Karpas-422 (cell line): ENCODE measurements around the gene SLC5A7. TPM values are rescaled to one million over a fixed set of nuclear protein-coding genes. Genes with fewer than 3 reads are reported as not detected.

Experiments used
- DNase-seq: peaks from one replicate; pipeline ENCODE4 v3.0.0-alpha.2; 2015
- H2AFZ ChIP-seq: fragments of 200-600 bp; sonication (generic); 2 replicates; pipeline ENCODE4 v1.6.1; 2014; ENCODE audit warnings: antibody characterized with exemption, low read length, mixed read lengths
- H3K27ac ChIP-seq: fragments of 200-600 bp; sonication (generic); 2 replicates; pipeline ENCODE4 v1.5.1; 2014; ENCODE audit warnings: mild to moderate bottlenecking, low read length, moderate library complexity
- H3K27me3 ChIP-seq: fragments of 200-600 bp; sonication (generic); 2 replicates; pipeline ENCODE4 v1.6.1; 2014; ENCODE audit warnings: low read length, mixed read lengths
- H3K36me3 ChIP-seq: fragments of 200-600 bp; sonication (generic); 2 replicates; pipeline ENCODE4 v1.6.1; 2014; ENCODE audit warnings: low read length, mixed read lengths; ENCODE audit not compliant: insufficient read depth
- H3K4me1 ChIP-seq: fragments of 200-600 bp; sonication (generic); 2 replicates; pipeline ENCODE4 v1.6.1; 2014; ENCODE audit warnings: mild to moderate bottlenecking, low read length, mixed read lengths
- H3K4me2 ChIP-seq: fragments of 200-600 bp; sonication (generic); 2 replicates; pipeline ENCODE4 v1.6.1; 2014; ENCODE audit warnings: low read length, low read depth, mild to moderate bottlenecking; ENCODE audit not compliant: poor library complexity, severe bottlenecking
- H3K4me3 ChIP-seq: fragments of 200-600 bp; sonication (generic); 2 replicates; pipeline ENCODE4 v1.5.1; 2014; ENCODE audit warnings: mild to moderate bottlenecking, antibody characterized with exemption, low read length, mixed read lengths
- H3K79me2 ChIP-seq: fragments of 200-600 bp; sonication (generic); 2 replicates; pipeline ENCODE4 v1.6.1; 2014; ENCODE audit warnings: mild to moderate bottlenecking, low read length, mixed read lengths
- H3K9ac ChIP-seq: fragments of 200-600 bp; sonication (generic); 2 replicates; pipeline ENCODE4 v1.6.0; 2014; ENCODE audit warnings: low read length
- H3K9me2 ChIP-seq: fragments of 200-600 bp; sonication (generic), shearing (Covaris generic); replicated peaks from 2 replicates; pipeline ENCODE4 v1.6.0; 2014; ENCODE audit warnings: mild to moderate bottlenecking, low read length, moderate library complexity; ENCODE audit not compliant: insufficient read depth
- H3K9me3 ChIP-seq: fragments of 300-700, 200-600 bp; sonication (generic); 2 replicates; pipeline ENCODE4 v1.6.1; 2014; ENCODE audit warnings: low read length, mixed read lengths
- H4K20me1 ChIP-seq: fragments of 200-600 bp; sonication (generic); 2 replicates; pipeline ENCODE4 v1.6.1; 2014; ENCODE audit warnings: mild to moderate bottlenecking, antibody characterized with exemption, low read length, low read depth; ENCODE audit not compliant: insufficient read depth
- total RNA-seq: library from RNA; depleted of rRNA; stranded (reverse); fragments of >200 nt; shearing (Covaris generic); gene quantifications from 2 replicates; pipeline ENCODE4 v1.2.3, GENCODE V29; 2014; ENCODE audit warnings: low replicate concordance

SLC5A7 gene
- total RNA-seq, 1 experiment from 2014 or later, result not detected

DNA sequence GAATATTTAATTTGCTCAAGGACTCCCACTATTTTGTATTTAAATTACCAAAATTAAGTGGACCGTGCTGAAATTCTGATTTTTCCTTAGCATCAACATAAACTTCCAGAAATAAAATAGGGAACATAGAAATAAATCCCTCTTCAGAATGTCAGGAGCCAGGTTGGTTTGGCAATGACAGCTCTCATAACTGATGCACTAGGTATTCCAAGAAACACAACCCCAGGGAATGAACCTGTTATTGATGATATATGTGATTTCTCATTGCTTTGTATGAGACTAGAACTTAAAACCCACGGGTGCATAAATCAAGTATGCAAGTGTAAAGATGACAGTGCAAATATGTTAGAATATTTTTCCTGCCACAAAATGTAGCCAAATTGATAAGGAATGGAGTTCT is 12.8 kb downstream of the SLC5A7 start:
- DNase-seq, result no peak
- Histone ChIP-seq H3K9me3 (no peaks in the 10 kb centered on the region), H3K79me2 (no peaks in the 10 kb centered on the region), H3K36me3 (no peaks in the 10 kb centered on the region), H4K20me1 (no peaks in the 10 kb centered on the region), H3K4me3 (no peak overlapping the region), H3K9me2 (no peaks in the 10 kb centered on the region), H2AFZ (no peak overlapping the region), H3K4me1 (no peaks in the 10 kb centered on the region), H3K27ac (no peak overlapping the region), H3K4me2 (no peak overlapping the region), H3K27me3 (no peaks in the 10 kb centered on the region), H3K9ac (no peak overlapping the region)

DNA sequence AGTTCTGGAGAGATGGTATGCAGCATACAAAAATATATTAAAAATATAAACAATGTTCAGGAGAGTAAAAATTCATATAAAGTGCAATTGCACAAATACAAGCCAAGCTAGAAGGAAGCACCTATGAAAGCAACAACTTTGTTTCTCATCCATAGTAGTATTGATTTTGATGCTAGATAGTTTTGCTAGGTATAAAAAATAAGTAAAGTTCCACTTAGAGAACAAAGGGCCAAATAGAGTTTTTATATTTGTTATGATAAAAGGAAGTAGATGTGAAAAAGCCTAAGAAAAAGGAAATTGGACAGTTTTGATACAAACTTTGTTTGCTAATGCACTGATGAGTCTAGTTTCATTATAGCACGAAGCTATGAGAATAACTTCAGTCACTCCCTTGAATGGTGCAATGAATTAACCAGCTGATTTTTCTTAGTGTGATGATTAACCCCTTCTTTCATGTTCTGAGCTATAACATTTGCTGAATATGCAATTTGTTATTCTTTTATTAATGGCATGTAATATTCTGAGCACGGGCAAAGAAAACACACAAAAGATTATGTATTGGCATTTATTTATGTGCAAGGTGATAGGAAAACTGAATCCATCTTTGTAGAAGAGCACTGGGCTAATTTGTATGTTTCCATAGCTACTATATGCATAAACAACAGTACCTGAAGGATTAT is 24.7 kb downstream of the SLC5A7 start:
- Histone ChIP-seq H2AFZ (no peak overlapping the region), H3K79me2 (no peaks in the 10 kb centered on the region), H3K36me3 (no peaks in the 10 kb centered on the region), H4K20me1 (no peaks in the 10 kb centered on the region), H3K27me3 (no peaks in the 10 kb centered on the region), H3K9ac (no peak overlapping the region), H3K9me2 (0 out of 2 replicates have a peak, but pooled peaks cover 3% of the 10 kb centered on the region), H3K9me3 (no peaks in the 10 kb centered on the region), H3K4me1 (no peaks in the 10 kb centered on the region), H3K4me2 (no peak overlapping the region), H3K27ac (no peak overlapping the region), H3K4me3 (no peak overlapping the region)
- no peak for DNase-seq

DNA sequence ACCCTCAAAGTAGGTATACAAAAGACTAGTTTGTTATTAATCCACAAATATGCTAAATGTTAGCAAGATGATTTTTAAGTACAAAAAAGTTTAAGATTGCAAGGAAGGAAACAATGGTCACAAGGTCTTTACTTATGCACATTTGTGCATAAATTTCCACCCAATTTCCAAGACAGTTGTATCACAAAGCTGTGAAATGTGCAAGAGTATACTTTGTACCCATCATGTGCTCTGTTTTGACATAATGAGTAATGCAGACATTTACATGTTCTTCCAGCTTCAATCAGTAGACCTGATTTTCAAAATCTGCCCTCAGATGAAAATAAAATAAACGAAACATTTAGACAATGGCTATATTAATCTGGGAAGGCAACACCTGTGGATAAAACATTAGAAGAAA is 27.0 kb downstream of the SLC5A7 start:
- no peaks in the 10 kb centered on the region for H3K4me1 ChIP-seq
- no peak for DNase-seq

DNA sequence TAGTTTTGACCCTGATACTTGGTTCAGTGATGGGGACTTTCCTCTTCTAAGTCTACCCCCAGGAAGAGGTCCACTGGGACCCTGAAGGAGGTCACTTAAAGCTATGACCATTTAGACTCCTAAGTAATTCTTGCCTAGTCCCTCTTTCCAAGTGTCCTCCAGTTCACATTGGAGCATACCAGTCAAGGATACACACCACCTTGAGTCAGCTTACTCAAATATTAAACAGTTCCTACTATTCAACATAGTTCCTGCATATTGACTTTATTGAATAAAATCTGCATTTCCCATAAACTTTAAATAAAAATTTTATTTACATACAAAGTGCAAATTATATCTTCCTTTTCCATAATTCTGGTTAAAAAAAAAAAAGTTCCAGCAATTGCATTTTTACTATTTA is 36.3 kb downstream of the SLC5A7 start:
- H3K9ac ChIP-seq, result no peak overlapping the region
- no peaks in the 10 kb centered on the region for H3K27me3 ChIP-seq
- H3K9me3 ChIP-seq, result no peaks in the 10 kb centered on the region

More for the DNA sequence above, 27.0 kb downstream of the SLC5A7 start:
- no peaks in the 10 kb centered on the region for H3K36me3 ChIP-seq
- no peaks in the 10 kb centered on the region for H3K9me3 ChIP-seq
- H3K9me2 ChIP-seq, result 0 out of 2 replicates have a peak, but pooled peaks cover 3% of the 10 kb centered on the region
- H3K27ac ChIP-seq, result no peak overlapping the region
- no peak overlapping the region for H3K4me2 ChIP-seq
- no peaks in the 10 kb centered on the region for H3K79me2 ChIP-seq
- no peak overlapping the region for H3K4me3 ChIP-seq
- H3K27me3 ChIP-seq, result no peaks in the 10 kb centered on the region
- no peaks in the 10 kb centered on the region for H4K20me1 ChIP-seq
- no peak overlapping the region for H2AFZ ChIP-seq
- H3K9ac ChIP-seq, result no peak overlapping the region

DNA sequence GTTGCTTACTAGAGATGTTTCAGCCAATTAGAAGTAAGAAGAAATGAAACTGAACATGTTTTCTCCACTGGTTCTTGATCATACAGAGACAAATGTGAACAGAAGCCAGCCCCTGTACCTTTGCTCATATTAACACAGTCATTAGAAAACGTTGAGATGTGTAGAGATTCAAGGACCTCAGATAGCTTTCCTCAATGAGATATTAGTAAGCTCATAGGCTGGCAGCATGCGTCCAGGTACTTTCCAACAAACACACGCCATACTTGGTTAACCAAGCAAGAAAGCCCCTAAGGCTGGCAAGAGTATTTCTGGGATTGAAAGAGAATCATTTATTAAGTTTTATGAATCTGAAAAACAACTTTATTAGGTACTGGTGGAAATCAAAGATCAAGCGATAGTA is 37.5 kb downstream of the SLC5A7 start:
- no peaks in the 10 kb centered on the region for H4K20me1 ChIP-seq
- H3K36me3 ChIP-seq, result no peaks in the 10 kb centered on the region
- H3K27me3 ChIP-seq, result no peaks in the 10 kb centered on the region
- no peak overlapping the region for H3K9ac ChIP-seq
- H3K4me1 ChIP-seq, result no peaks in the 10 kb centered on the region
- no peak overlapping the region for H3K4me2 ChIP-seq
- no peaks in the 10 kb centered on the region for H3K9me3 ChIP-seq
- no peaks in the 10 kb centered on the region for H3K9me2 ChIP-seq
- H2AFZ ChIP-seq, result no peak overlapping the region
- no peak for DNase-seq
- H3K4me3 ChIP-seq, result no peak overlapping the region
- no peaks in the 10 kb centered on the region for H3K79me2 ChIP-seq
- no peak overlapping the region for H3K27ac ChIP-seq

More for the DNA sequence above, 36.3 kb downstream of the SLC5A7 start:
- no peak for DNase-seq
- no peak overlapping the region for H3K4me3 ChIP-seq
- H3K27ac ChIP-seq, result no peak overlapping the region
- no peaks in the 10 kb centered on the region for H4K20me1 ChIP-seq
- H2AFZ ChIP-seq, result no peak overlapping the region
- no peaks in the 10 kb centered on the region for H3K79me2 ChIP-seq
- H3K4me1 ChIP-seq, result no peaks in the 10 kb centered on the region
- no peak overlapping the region for H3K4me2 ChIP-seq
- no peaks in the 10 kb centered on the region for H3K36me3 ChIP-seq
- no peaks in the 10 kb centered on the region for H3K9me2 ChIP-seq

DNA sequence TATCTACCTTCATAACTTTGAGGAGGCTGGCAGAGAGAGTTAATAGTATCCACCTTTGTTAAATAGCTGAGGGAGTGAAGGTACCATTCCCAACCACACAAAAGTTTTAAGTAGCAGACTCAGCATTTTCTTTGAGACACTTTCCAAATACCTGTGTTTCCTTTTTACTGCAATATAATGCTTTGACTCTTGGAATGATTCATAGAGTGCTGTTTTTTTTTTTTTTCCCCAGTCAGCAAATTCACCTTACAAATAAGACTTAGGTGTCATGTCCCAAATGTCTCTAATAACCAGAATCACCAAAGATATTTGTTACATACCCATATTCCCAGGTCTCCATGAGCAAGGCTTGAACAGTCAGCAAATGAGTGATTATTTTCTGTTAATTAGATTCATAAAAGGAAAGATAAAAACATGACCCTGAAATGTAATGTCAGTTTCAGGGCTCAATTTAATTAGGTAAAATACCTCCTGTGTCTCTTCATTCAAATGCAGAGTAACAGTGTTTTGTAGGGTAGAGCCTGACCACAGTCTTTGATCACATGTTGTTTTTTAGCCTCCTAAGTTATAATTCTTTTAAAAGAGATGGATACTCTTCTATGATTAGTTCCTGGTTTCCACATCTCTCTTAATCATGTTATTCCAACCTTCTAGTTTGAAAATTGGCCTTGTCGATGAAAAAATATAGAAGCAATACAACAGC is 39.9 kb downstream of the SLC5A7 start:
- H3K79me2 ChIP-seq, result no peaks in the 10 kb centered on the region
- no peak overlapping the region for H2AFZ ChIP-seq
- DNase-seq, result no peak

DNA sequence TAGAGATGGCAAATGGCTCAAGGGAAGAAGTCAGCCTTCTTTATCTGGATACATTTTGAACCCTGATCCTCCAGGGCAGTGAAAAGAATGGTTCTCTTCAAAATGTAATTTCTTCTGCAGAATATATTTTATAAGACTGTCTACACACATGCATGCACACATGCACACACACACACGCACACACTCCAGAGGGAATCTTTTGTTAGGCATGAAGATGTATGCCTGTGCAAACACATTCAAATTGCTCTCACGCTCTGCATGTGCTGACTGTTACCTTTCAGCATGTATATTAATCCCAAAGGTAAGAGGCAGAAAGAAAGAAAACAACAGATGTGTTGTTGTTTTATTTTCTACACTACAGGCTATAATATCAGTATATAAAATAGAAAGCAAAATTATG is 43.2 kb downstream of the SLC5A7 start:
- H3K4me3 ChIP-seq, result no peak overlapping the region
- no peaks in the 10 kb centered on the region for H3K9me3 ChIP-seq
- no peaks in the 10 kb centered on the region for H3K4me1 ChIP-seq
- no peaks in the 10 kb centered on the region for H3K27me3 ChIP-seq
- no peaks in the 10 kb centered on the region for H3K36me3 ChIP-seq
- H4K20me1 ChIP-seq, result no peaks in the 10 kb centered on the region
- H3K9ac ChIP-seq, result no peak overlapping the region
- H3K27ac ChIP-seq, result no peak overlapping the region
- no peaks in the 10 kb centered on the region for H3K79me2 ChIP-seq
- DNase-seq, result no peak
- no peaks in the 10 kb centered on the region for H3K9me2 ChIP-seq
- no peak overlapping the region for H2AFZ ChIP-seq
- no peak overlapping the region for H3K4me2 ChIP-seq

More for the DNA sequence above, 39.9 kb downstream of the SLC5A7 start:
- Histone ChIP-seq H4K20me1 (no peaks in the 10 kb centered on the region), H3K4me2 (no peak overlapping the region), H3K4me3 (no peak overlapping the region), H3K9me2 (no peaks in the 10 kb centered on the region), H3K27me3 (no peaks in the 10 kb centered on the region), H3K4me1 (no peaks in the 10 kb centered on the region), H3K27ac (no peak overlapping the region), H3K36me3 (no peaks in the 10 kb centered on the region), H3K9ac (no peak overlapping the region), H3K9me3 (no peaks in the 10 kb centered on the region)

DNA sequence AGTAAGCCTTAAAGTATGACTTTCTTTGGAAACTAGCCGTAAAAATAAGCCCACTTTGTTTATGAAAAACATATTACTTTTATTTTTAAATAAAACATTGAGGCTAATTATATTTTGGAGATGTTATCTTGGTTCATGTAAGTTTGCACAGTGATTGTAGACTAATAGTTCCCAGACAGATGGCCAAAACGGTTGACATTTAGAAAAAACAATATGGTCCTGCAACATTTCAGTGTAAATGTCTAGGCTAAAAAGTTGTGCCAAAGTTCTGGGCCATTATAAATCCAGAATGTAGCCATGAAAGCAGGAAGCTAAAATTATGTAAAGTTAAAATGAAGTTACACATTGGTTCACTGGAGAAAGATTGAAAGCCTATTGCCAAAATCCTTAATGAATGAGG is 43.6 kb downstream of the SLC5A7 start:
- Histone ChIP-seq H3K79me2 (no peaks in the 10 kb centered on the region), H3K27me3 (no peaks in the 10 kb centered on the region), H3K9ac (no peak overlapping the region), H3K27ac (no peak overlapping the region), H3K4me1 (no peaks in the 10 kb centered on the region), H3K4me3 (no peak overlapping the region), H3K36me3 (no peaks in the 10 kb centered on the region), H2AFZ (no peak overlapping the region), H3K9me3 (no peaks in the 10 kb centered on the region), H4K20me1 (no peaks in the 10 kb centered on the region), H3K4me2 (no peak overlapping the region), H3K9me2 (no peaks in the 10 kb centered on the region)
- DNase-seq, result no peak
